Measurements from ENCODE around the gene TCEAL1. TPM values are rescaled to one million over a fixed set of nuclear protein-coding genes. Genes with fewer than 3 reads are reported as not detected.
"Not testable (repeated sequence)": the region's sequence is repeated elsewhere in the genome, so short reads cannot be mapped to it uniquely, and the experiment has no call there.

Gene TCEAL1
- total RNA-seq, 2 donors from 2014 or later: 10.2 to 17.8 TPM

- ATAC-seq (peak; percentile 83), DNase-seq (peak; percentile 61 to 66)
- intact Hi-C loops (cut with DNase I, micrococcal nuclease): no loop called here
Observed at GRCh38 chrX:103629318-103630170, 769 bp downstream of the TCEAL1 start.

GRCh38 chrX:103630171-103630511 is 1.4 kb downstream of the TCEAL1 start:
- ATAC-seq: no peak
- no peak for DNase-seq
- intact Hi-C loops (cut with DNase I, micrococcal nuclease): no loop called here

- DNase-seq (no peak), ATAC-seq (no peak)
- intact Hi-C loops (cut with DNase I, micrococcal nuclease): no loop called here
Observed at GRCh38 chrX:103631145-103631544, 2.4 kb downstream of the TCEAL1 start.

DNA sequence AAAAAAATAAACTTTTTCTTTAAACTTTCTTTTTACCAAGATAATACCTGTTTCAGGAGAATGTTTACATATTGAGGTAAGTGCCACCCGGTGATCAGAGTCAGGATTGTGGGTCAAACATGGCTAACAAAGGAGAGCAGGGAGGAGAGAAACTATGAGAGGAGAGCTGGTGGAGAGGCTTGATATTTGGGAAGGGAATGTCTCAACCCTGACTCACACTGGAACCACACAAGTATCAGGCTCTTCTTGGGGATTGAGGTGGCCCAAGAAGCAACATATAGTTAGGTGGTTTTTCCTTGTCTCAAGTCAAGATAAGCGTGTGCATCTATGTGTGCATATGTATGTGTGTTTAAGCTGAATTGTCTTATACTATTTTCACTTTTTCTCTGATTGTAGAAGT is 6.7 kb downstream of the TCEAL1 start:
- intact Hi-C loops (cut with DNase I, micrococcal nuclease): no loop called here
- DNase-seq: no peak

DNA sequence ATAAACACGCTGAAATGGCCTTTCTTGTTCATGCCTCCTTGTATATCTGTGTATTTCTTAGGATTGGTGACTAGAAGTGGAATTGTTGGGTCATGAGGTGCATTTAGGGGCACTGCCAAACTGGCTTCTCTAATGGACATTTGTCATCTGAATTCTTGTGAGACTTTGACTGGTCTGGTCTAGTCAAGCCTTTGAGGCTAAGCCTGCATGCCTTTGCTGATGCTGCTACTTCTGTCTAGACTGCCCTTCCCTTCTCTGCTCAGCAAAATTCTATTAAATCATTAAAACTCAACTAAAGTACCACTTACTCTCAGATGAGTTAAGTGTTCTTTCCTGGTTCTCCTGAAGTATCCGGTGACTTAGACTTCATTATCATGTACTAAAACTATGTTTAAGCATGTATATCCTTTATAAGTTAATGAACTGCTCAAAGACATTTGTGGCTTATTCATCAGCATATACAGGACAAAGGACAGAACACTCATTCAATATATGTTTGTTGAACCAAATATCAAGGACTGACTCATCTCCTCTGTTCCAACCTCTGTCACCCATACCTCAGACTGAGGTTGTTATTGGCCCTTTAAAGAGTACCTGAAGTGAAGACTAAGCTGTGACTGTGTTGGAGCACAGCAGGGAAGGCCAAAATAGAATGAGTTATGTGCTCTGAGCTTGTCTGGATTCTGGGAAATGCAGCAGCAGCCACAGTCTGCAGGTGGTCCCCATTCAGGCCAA is 9.0 kb downstream of the TCEAL1 start:
- no peak for DNase-seq
- intact Hi-C loops (cut with DNase I, micrococcal nuclease): no loop called here

More for the DNA sequence above, 6.7 kb downstream of the TCEAL1 start:
- ATAC-seq: no peak

GRCh38 chrX:103638479-103639346 is 9.9 kb downstream of the TCEAL1 start:
- intact Hi-C loops (cut with DNase I, micrococcal nuclease); DNase-seq; ATAC-seq: not testable (repeated sequence)

More for the DNA sequence above, 9.0 kb downstream of the TCEAL1 start:
- ATAC-seq: no peak

DNA sequence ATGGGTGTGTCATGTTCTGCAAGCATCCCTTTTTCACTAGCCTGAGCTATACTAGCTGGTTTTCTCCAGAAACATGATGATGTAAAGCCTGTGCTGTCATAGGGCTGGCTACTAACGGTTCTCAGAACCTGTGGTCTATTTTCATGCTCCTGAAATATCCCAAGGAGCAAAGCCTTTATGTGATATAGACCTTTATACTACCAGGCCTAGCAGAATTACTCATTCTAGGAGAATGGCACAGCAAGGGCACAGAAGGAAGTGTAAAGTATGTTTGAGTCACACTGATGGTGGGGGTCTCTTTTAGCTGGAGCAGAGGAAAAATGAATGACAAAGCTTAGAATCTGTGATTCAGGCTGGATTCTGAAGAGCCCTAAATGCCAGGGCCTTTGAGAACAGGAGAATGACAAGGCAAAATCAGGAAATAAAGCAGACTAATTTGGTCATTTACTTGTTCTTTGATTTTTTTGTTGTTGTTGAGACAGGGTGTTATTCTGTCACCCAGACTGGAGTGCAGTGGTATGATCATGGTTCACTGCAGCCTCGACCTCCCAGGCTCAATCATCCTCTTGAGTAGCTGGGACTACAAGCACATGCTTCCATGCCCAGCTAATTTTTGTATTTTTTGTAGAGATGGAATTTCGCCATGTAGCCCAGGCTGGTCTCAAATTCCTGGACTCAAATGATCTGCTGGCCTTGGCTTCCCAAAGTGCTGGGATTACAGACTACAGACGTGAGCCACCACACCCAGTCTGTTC is 11.8 kb downstream of the TCEAL1 start:
- ATAC-seq: no peak

DNA sequence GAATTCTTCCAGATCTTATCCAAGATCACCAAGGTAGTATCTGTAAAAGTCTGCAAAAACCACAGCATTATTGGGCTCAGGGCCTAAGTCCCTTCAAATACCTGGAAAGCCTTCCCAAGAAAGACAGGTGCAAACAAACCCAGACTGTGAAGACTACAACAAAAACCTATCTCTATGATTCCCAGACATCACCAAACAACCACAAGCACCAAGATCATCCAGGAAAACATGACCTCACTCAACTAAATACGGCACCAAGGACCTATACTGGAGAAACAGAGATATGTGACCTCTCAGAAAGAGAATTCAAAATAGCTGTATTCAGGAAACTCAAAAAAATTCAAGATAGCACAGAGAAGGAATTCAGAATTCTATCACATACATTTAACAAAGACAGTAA is 15.3 kb downstream of the TCEAL1 start:
- ATAC-seq (no peak), DNase-seq (no peak)

More for the DNA sequence above, 11.8 kb downstream of the TCEAL1 start:
- DNase-seq: no peak
- intact Hi-C loops (cut with DNase I, micrococcal nuclease): no loop called here

DNA sequence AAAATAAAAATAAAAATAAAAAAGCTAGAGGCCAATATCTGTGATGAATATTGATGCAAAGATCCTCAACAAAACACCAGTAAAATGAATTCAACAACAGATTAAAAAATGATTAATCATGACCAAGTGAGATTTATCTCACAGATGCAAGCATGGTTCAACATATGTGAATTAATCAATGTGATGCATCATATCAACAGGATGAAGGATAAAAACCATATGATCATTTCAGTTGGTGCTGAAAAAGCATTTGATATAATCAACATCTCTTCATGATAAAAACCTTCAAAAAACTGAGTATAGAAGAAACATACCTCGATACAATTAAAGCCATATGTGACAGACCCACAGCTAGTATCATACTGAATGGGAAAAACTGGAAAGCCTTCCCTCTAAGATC is 18.9 kb downstream of the TCEAL1 start:
- intact Hi-C loops (cut with DNase I, micrococcal nuclease): no loop called here
- no peak for DNase-seq
- ATAC-seq: no peak

More for the DNA sequence above, 15.3 kb downstream of the TCEAL1 start:
- intact Hi-C loops (cut with DNase I, micrococcal nuclease): no loop called here

DNA sequence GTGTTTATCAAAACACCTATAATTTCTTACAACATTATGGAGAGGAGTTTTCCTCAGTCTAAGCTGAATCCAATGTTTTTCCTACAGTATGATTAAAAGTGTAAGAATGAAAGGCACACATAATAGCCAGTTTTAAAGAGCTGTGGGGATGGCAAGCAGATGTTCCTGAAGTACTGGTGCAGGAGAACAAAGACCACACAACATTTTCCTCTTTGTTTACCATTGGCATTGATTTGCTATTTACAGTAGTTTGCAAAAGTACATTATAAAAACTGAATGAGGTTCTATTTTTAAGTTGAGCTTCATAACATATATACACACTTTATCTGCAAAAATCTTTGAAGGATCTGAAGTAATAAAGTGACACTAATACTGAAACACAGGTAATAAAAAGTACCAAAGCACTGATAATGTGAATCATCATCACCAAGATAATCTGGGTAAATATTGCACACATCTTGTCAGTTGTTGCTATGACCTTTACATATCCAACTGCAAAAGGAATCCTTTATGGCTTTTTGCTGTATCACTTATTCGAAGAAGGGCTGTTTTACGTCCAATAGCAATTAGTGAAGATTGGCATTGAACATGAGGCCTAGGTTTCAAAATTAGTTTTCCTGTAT is 22.5 kb downstream of the TCEAL1 start:
- DNase-seq: no peak
- intact Hi-C loops (cut with DNase I, micrococcal nuclease): no loop called here
- ATAC-seq: no peak

DNA sequence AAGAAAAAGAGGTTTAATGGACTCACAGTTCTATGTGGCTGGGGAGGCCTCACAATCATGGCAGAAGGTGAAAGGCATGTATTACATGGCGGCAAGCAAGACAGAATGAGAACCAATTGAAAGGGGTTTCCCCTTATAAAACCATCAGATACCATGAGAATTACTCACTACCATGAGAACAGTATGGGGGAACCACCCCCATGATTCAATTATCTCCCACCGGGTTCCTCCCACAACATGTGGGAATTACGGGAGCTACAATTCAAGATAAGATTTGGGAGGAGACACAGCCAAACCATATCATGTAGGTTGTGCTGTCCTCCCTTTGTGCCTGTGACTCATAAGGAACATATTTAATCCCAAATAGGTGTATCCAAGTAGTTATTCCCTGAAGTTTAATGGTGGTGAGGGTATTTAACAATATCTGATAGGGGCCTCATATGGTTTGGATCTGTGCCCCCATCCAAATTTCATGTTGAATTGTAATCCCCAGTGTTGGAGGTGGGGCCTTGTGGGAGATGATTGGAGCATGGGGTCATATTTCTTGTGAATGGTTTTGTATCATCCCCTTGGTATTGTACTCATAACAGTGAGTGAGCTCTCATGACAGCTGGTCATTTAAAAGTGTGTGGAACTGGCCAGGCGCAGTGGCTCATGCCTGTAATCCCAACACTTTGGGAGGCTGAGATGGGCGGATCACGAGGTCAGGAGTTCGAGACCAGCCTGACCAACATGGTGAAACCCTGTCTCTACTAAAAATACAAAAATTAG is 26.6 kb downstream of the TCEAL1 start:
- ATAC-seq; intact Hi-C loops (cut with DNase I, micrococcal nuclease); DNase-seq: not testable (repeated sequence)

GRCh38 chrX:103656617-103657016 is 27.8 kb downstream of the TCEAL1 start:
- DNase-seq (no peak), ATAC-seq (no peak)
- intact Hi-C loops (cut with DNase I, micrococcal nuclease): no loop called here

DNA sequence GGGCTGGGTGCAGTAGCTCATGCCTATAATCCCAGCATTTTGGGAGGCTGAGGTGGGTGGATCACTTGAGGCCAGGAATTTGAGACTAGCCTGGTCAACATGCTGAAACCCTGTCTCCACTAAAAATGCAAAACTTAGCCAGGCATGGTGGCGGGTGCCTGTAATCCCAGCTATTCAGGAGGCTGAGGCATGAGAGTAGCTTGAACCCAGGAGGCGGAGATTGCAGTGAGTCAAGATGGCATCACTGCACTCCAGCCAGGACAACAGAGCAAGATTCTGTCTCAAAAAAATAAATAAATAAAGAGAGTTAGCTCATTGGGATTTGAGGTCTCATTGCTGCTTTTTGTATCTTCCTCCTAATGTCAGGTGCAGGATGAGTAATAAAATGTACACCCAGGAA is 28.3 kb downstream of the TCEAL1 start:
- ATAC-seq; intact Hi-C loops (cut with DNase I, micrococcal nuclease); DNase-seq: not testable (repeated sequence)

GRCh38 chrX:103658681-103659433 is 30.1 kb downstream of the TCEAL1 start:
- ATAC-seq (no peak), DNase-seq (no peak)
- intact Hi-C loops (cut with DNase I, micrococcal nuclease): no loop called here

GRCh38 chrX:103659460-103659859 is 30.7 kb downstream of the TCEAL1 start:
- not testable (repeated sequence) for ATAC-seq

DNA sequence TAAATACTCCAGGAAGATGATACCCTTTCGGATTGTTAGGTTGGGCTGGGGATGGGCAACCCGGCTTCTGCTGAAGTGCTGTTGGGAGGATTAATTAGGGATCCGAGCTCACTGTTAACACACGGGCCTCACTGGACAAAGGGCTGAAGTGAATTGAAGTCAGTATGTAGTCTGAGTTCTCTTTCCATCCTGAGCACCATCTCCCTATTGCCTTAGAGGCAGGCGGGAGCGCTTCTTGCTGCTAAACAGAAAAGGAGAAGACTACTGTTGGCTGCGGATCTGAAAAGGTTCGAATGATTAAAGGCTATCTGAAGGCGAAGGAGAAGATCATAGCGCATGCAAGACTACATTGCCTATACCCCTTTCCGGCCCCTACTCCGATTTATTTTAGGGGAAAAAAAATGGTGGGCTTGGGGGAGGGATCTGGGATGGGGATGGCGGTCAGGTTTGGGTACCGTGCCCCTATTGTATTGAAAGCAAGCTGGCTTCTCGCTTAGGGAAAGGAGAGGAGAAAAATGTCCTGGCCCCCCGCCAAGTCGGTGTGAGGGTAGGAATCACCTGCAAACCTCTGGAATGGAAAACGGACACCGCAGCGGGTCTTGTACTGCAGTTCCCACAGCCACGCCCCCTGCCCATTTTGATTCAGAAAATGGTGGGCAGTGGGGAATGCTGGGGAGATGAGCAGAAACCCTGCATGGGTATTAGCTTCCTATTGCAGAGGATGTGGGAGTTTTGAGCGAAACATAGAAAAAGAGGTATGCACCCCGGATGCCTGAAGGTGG is 35.4 kb downstream of the TCEAL1 start:
- intact Hi-C loops (cut with DNase I, micrococcal nuclease): no loop called here
- DNase-seq (peak in 1 of 2 donors; percentile 13), ATAC-seq (no peak)

More at GRCh38 chrX:103659460-103659859, 30.7 kb downstream of the TCEAL1 start:
- intact Hi-C loops (cut with DNase I, micrococcal nuclease); DNase-seq: not testable (repeated sequence)
